Measurements from ENCODE around the gene STK32C. TPM values are rescaled to one million over a fixed set of nuclear protein-coding genes. Genes with fewer than 3 reads are reported as not detected.

STK32C gene
- total RNA-seq, 1 donor from 2014 or later: 12.2 TPM

DNA sequence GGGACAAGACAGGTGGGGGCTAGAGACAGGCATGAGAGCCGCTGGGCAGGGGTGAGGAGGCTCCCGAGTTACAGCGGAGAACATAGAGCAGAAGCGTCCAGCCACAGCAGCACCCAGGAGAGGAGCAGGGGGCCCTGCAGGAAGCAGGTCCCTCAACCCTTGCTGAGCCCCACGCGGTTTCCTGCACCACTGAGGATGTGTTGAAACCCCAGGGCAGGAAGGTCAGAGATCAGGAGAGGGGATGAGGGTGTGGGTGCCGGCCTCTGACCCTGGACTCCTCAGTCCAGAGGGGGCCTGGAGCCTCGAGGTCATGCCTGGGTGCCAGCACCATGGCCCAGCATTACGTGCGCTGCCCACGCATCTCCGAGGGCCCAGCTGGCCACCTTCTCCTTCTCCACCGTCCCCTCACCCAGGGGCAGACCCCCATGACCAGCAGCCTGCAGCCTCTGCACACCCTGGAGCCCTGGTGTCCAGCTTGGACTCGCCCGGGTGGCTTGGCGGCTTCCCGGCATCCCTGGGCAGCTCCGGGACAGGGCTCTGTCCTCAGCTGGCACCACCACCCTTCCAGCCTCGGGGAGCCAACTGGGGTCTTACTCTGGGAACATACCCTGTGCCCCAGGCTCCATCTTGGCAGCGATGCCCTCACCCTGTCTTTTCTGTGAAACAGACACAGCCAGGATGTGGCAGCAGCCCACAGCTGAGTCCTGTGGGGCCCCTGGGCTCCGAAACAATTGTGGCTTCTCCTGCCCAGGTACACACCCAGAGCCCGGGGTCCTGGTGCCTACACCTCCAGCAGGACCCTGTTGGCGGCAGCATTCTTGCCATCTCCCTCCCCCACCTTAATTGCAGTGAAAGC is 52.0 kb downstream of the STK32C start:
- no peak overlapping the region for H3K4me3 ChIP-seq (ENCODE audit: low read depth, low read length)
- DNase-seq (ENCODE audit: low read depth): no peak
- no peak for TF ChIP-seq CTCF (IDR thresholded peaks at IDR 0.05; ENCODE audit: insufficient read depth, low read length, poor library complexity, severe bottlenecking)
- peaks cover 2% of the 10 kb centered on the region for H3K27me3 ChIP-seq (ENCODE audit: control insufficient read depth, insufficient read depth, low read length)
- no peaks in the 10 kb centered on the region for H3K36me3 ChIP-seq (ENCODE audit: control insufficient read depth, insufficient read depth, low read length)

DNA sequence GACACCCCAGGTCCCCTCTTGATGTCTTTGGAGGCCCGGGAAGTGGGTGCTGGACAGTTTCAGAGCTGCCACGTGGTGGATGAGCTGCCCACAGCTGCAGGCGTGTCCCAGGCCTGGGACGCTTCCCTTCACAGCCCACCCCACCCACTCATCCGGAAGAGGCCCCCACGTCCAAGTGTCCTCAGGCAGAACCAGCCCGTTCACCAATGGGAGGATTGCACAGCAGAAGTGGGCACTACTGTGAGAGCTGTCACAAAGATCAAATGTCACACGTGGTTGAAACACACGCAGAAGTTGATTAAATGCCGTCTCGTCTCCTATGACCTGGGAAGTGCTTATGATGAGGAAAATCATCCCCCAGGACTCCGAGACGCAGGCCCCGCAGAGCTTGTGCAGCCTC is 52.9 kb downstream of the STK32C start:
- no peak for TF ChIP-seq CTCF (IDR thresholded peaks at IDR 0.05; ENCODE audit: insufficient read depth, low read length, poor library complexity, severe bottlenecking)
- no peak for DNase-seq (ENCODE audit: low read depth)
- Histone ChIP-seq H3K36me3 (ENCODE audit: control insufficient read depth, insufficient read depth, low read length) (no peaks in the 10 kb centered on the region), H3K27me3 (ENCODE audit: control insufficient read depth, insufficient read depth, low read length) (peaks cover 2% of the 10 kb centered on the region), H3K4me3 (ENCODE audit: low read depth, low read length) (no peak overlapping the region)

- Histone ChIP-seq H3K27me3 (ENCODE audit: control insufficient read depth, insufficient read depth, low read length) (peaks cover 2% of the 10 kb centered on the region), H3K36me3 (ENCODE audit: control insufficient read depth, insufficient read depth, low read length) (no peaks in the 10 kb centered on the region), H3K4me3 (ENCODE audit: low read depth, low read length) (no peak overlapping the region)
- no peak for TF ChIP-seq CTCF (IDR thresholded peaks at IDR 0.05; ENCODE audit: insufficient read depth, low read length, poor library complexity, severe bottlenecking)
- DNase-seq (ENCODE audit: low read depth): no peak
Observed at GRCh38 chr10:132253092-132253687, 54.6 kb downstream of the STK32C start.

- TF ChIP-seq CTCF (IDR thresholded peaks at IDR 0.05; ENCODE audit: insufficient read depth, low read length, poor library complexity, severe bottlenecking): no peak
- H3K36me3 ChIP-seq (ENCODE audit: control insufficient read depth, insufficient read depth, low read length): no peaks in the 10 kb centered on the region
- peaks cover 2% of the 10 kb centered on the region for H3K27me3 ChIP-seq (ENCODE audit: control insufficient read depth, insufficient read depth, low read length)
- no peak overlapping the region for H3K4me3 ChIP-seq (ENCODE audit: low read depth, low read length)
- DNase-seq (ENCODE audit: low read depth): no peak
Observed at GRCh38 chr10:132252412-132252811, 55.3 kb downstream of the STK32C start.

DNA sequence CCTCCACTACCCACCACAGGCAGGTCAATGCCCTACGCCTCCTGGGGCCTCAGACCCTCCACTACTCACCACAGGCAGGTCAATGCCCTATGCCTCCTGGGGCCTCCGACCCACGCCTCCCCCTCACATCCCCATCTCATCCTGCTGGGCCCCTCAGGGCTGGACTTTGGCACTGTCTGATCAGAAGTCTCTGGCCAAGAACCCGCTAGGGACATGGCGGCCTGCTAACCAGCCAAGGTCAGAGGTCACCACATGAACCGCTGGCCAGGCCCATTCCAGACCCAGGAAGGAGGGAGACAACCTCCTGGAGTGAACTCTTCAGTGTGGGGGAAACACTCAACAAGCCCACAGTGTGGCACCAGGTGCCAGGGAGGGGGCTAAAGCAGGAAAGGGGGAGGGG is 55.8 kb downstream of the STK32C start:
- Histone ChIP-seq H3K36me3 (ENCODE audit: control insufficient read depth, insufficient read depth, low read length) (no peaks in the 10 kb centered on the region), H3K27me3 (ENCODE audit: control insufficient read depth, insufficient read depth, low read length) (peaks cover 2% of the 10 kb centered on the region), H3K4me3 (ENCODE audit: low read depth, low read length) (no peak overlapping the region)
- no peak for TF ChIP-seq CTCF (IDR thresholded peaks at IDR 0.05; ENCODE audit: insufficient read depth, low read length, poor library complexity, severe bottlenecking)
- no peak for DNase-seq (ENCODE audit: low read depth)

All from kidney epithelial cell (primary cell).